GM13977 (cell line): ENCODE data around the gene ZNF136.

ENCODE experiments used
- DNase-seq: peaks from one replicate; pipeline ENCODE4 v3.0.0; 2012; ENCODE audit warnings: low spot score
- in situ Hi-C: fragments of 300-500 bp; cut with MboI; formaldehyde crosslinking; loops from one replicate; pipeline ENCODE4 v1.12.0; 2022; ENCODE audit warnings: low sequenced_read_pairs, low pct_unique_long_range_greater_than_20kb, mixed read lengths, inconsistent platforms; ENCODE audit not compliant: unreplicated experiment
- TF ChIP-seq, protein P1 (sequence below): IDR thresholded peaks from 2 replicates; pipeline ENCODE4 v1.5.1; 2012; ENCODE audit warnings: mild to moderate bottlenecking, control low read depth; ENCODE audit not compliant: insufficient read depth; ENCODE audit errors: extremely low read depth, missing control alignments

Gene ZNF136

DNA sequence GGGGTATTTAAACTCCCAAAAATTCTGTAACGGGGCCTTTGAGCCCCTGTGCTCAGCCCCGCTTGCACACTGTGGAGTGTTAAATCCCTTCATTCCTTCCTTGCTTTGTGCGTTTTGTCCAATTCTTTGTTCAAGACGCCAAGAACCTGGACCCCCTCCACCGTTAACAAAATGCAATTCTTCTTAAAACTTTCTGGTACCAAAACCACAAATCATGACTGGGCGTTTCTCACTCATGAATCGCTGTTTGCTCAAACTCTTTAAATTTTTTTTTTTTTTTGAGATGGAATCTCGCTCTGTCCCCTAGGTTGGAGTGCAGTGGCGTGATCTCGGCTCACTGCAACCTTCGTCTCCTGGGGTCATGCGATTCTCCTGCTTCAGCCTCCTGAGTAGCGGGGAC lies 23.6 kb upstream of the ZNF136 start:
- in situ Hi-C loops, result loop anchor here (25.0 kb wide), 1 partner anchor 177 kb away; the partner anchor contains the start of gene ZNF763
- DNase-seq, result no peak

DNA sequence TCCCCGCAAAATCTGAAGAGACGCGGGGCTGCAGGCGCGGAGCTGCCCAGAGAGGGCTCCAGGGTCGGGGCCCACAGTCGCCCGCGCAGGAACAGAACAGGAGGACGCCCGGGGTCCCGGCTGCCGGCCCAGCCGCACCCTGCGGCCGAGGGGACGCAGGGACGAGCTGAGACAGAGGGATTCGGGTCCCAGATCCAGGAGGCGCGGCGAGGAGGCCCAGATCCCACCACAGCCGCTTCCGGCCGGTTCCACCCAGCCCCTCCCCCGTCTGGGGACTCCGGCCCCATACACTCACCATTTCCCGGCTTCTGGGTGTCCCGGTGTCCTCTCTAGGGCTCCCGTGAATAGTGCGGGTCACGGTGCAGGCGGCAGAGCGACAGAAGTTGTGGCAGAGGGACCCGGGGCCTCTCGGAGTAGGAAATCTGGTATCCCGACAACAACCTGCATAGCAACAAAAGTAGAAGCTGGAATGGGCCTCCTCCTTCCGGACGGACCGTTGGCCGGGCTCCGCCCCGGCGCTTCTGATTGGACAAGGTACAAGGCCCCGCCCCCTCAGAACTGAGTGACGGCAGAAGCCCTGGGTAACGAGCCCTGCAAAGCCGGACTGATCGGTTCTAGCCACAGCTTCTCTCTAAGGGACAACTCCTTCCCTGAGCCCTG lies 22.9 kb upstream of the ZNF136 start, which contains the start of gene ZNF20:
ZNF20 (minus strand) TSS at position 466 of the 660 bp plus-strand sequence; CDS start at position 298, 168 bp downstream.
- DNase-seq, result peak; percentile 96
- TF ChIP-seq, protein P1, sequence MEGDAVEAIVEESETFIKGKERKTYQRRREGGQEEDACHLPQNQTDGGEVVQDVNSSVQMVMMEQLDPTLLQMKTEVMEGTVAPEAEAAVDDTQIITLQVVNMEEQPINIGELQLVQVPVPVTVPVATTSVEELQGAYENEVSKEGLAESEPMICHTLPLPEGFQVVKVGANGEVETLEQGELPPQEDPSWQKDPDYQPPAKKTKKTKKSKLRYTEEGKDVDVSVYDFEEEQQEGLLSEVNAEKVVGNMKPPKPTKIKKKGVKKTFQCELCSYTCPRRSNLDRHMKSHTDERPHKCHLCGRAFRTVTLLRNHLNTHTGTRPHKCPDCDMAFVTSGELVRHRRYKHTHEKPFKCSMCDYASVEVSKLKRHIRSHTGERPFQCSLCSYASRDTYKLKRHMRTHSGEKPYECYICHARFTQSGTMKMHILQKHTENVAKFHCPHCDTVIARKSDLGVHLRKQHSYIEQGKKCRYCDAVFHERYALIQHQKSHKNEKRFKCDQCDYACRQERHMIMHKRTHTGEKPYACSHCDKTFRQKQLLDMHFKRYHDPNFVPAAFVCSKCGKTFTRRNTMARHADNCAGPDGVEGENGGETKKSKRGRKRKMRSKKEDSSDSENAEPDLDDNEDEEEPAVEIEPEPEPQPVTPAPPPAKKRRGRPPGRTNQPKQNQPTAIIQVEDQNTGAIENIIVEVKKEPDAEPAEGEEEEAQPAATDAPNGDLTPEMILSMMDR, result no peak
- in situ Hi-C loops, result loop anchor here (25.0 kb wide), 1 partner anchor 178 kb away; the partner anchor contains the start of gene ZNF763

More for the DNA sequence above, 23.6 kb upstream of the ZNF136 start:
- TF ChIP-seq, protein P1, result no peak

DNA sequence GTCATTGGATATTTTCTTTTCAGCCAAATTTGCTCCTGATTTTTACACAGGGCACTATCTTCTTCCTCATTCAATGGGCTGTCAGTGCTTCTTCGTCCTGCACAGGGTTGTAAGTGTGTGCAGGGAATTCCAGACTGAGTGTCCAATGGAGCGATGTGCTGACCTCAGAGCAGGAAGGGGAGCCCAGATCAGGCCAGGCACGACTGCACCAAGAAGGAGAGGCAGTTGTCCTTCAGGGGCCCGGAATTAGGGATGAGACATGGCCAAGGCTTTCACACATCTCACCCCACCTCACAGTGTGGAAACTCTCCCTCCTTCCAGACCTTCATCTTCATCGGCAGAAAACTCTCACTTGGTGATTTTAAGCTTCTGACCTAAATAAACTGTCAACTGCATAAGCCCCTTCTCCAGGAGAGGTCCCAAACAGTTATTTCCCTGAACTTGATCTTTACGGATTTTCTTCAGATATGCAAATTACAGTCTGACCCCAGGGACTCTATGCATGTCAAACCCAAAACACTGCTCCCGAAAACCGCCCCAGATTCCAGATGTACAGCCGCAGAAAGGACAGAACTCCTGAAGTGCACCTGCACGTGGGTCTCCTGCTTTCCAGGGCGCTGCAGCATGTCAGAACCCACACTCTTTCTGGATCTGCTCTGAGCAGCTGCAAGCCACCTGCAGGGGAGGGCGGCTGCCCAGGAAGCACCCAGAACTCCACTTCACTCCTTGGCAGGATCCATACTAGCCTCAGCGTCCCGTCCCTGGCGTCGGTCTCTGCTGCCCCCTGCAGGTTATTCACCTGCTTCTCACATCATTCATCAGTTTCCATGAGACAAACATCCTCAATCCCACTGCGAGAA lies 22.1 kb upstream of the ZNF136 start:
- TF ChIP-seq, protein P1, result peak; percentile 92
- in situ Hi-C loops, result loop anchor here (25.0 kb wide), 1 partner anchor 178 kb away; the partner anchor contains the start of gene ZNF763
- peak; percentile 80 for DNase-seq

DNA sequence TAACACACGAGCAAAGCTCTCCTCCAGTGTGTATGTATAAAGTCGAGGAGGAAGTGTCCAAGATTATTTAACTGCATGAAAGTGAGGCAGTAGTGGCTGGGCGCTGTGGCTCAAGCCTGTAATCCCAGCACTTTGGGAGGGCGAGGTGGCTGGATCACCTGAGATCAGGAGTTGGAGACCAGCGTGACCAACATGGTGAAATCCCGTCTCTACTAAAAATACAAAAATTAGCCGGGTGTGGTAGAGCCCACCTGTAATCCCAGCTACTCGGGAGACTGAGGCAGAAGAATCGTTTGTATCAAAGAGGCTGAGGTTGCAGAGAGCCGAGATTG lies 21.5 kb upstream of the ZNF136 start:
- in situ Hi-C loops, result loop anchor here (25.0 kb wide), 1 partner anchor 179 kb away; the partner anchor contains the start of gene ZNF763
- TF ChIP-seq, protein P1, result no peak
- DNase-seq, result no peak

DNA sequence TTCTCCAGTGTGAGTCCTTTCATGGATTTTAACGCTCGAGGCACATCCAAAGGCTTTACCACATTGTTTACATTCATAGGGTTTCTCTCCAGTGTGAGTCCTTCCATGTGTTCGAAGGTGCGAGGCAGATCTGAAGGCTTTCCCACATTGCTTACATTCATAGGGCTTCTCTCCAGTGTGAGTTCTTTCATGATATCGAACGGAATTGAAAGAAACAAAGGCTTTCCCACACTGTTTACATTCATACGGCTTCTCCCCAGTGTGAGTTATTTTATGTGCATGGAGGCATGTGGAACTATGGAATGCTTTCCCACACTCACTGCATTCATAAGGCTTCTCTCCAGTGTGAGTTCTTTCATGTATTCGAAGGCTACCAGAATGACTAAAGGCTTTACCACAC lies 17.5 kb upstream of the ZNF136 start:
- in situ Hi-C loops, result loop anchor here (25.0 kb wide), 1 partner anchor 183 kb away; the partner anchor contains the start of gene ZNF763
- no peak for DNase-seq
- TF ChIP-seq, protein P1, result no peak

DNA sequence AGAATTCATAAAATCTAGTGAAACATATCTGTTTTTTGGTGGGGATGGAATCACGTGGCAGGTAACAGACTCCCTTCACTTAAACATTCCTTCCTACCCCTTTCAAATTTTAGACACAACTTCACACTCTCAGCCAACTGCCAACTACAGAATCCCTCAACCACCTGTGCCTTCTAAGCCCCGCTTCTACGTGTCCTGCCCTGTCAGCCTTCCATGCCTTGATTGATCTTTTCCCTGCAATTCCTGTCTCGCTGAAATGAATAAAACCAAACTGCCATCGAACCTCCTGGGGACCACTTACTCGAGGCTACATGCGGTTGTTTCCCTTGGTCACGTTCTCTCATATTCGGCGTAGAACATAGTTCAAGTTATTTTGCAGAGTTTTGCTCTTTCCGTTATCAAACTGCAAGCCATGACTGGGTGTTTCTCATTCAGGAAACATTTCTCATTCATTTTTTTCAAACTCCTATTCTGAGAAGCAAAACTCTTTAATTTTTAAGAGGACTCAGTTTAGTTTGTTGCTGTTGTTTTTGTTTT lies 7.5 kb upstream of the ZNF136 start:
- in situ Hi-C loops, result no loop called here
- TF ChIP-seq, protein P1, result no peak
- peak; percentile 28 for DNase-seq
